ENCODE measurements around the gene TXNRD1.
"Not testable (repeated sequence)": the region's sequence is repeated elsewhere in the genome, so short reads cannot be mapped to it uniquely, and the experiment has no call there.

The TXNRD1 gene

GRCh38 chr12:104197264-104197663 lies 18.3 kb upstream of the TXNRD1 start:
- DNase-seq, result no peak

GRCh38 chr12:104199964-104200363 lies 15.6 kb upstream of the TXNRD1 start:
- DNase-seq, result no peak

DNA sequence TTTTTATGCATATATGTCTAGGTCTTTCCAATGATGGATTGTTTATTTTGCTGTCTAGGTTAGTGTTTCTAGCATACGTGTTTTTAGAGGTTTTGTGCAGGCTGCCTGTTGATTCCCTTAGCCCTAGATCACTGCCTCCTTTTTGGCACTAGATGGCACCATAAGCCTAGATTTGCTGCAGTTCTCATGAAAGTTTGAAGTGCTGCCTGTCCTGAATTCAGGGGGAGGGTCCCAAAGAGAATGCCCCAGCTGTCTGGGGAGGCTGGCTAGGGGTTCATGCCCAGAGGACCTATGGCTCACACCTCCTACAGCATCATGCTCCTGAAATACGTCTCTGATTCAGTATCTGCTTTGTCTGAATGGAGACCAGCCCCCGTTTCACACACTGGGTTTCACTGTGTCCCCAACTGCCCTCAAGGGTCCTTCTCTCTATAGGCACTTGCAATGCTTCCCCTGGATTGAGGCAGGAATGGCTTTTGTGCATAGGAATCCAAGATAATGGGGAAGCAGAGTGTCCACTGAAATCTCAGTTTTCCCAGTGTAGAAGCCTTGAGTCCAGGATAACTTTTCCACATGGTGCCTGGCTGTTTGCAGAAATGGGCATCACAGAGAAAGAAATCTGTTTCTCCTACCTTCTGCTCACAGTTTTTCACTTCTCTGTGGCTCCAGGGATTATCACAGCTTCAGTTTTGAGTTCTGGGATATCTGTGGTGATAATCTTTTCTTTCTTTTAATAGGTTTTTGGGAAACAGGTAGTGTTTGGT lies 14.2 kb upstream of the TXNRD1 start:
- peak; percentile 42 for DNase-seq

GRCh38 chr12:104204690-104205480 lies 10.7 kb upstream of the TXNRD1 start:
- DNase-seq, result no peak

DNA sequence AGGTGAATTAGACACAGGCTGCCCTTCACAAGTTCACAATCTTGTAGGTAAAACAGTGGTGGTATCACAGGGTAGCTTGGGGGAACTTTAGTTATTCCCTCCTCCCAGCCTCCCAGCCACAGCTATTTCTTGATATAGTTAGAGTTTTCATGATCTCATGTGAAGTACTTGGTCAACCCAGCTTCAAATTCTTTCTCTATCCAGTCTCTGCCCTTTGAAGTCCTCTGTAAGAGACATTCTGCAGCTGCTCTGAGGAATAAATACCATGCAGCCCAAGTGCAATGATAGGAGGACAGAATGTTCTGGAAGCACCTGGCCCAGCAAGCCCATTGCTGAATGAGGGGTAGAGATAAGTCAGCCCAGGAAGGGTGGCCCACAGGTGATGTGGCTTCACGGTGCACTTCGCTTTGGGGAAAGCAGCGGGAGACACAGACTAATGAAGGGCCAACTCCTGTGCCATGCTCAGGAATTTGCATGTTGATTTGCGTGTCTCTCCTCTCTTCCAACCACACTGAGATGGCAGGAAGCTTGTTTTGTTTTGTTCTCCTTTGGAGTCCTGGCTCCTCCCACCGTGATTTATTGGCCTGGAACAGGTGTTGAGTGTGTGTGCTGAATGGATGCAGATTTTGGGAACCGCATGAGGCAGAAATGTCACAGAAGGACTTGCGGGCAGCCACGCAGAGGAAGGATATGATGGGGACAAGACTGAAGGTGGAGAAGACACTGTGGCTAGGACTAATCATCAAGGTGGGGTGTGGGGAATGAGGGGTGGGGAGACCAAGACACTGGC lies 8.0 kb upstream of the TXNRD1 start:
- DNase-seq, result no peak

DNA sequence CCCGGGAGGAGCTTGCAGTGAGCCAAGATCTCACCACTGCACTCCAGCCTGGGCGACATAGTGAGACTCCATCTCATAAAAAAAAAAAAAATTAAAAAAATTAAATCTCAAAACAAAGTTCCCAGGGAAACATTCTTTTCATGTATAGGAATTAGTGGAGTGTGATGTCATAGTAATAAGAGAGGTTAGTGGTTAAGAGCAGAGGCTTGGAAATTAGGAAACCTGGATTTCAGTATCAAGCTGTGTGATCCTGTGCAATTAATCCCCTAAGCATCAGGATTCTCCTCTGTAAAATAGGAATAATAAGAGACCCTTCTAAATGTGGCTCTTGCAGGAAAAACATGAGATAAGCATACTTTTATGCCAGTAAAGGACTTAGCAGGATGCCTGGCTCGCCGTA lies 3.1 kb upstream of the TXNRD1 start:
- DNase-seq, result no peak

DNA sequence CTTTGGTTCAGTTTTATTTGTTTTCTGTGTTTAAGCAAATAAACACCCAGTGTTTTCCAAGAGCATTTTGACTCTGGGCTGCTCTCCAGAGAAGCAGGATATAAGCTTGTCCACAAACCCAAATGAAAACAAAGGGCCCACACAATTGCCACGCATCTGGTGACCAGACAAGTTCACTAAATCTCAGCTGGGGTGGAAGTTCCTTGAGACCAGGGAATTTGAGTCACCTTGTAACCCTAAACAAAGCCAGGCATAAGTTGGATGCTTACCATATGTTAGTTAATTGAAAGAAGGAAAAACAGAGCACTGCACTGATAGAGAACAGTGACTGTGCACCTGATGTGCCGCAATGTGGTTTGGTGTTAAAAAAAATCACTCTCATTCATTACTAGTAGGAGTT lies 1.6 kb upstream of the TXNRD1 start:
- DNase-seq, result no peak

- no peak for DNase-seq
Measured at GRCh38 chr12:104216521-104216924, 944 bp downstream of the TXNRD1 start.

DNA sequence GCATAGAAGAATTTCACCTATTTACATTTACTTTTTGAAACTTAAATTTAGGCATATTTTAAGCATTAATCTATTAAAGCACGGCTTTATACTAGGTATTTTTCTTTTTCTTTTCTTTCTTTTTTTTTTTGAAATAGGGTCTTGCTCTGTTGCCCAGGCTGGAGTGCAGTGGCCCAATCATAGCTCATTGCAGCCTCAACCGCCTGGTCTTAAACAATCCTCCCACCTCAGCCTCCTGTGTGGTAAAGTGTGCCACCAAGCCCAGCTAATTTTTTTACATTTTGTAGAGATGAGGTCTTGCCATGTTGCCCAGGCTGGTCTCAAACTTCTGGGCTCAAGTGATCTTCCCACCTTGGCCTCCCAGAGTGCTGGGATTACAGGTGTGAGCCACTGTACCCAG lies 2.9 kb downstream of the TXNRD1 start:
- not testable (repeated sequence) for DNase-seq

GRCh38 chr12:104218935-104219334 lies 3.4 kb downstream of the TXNRD1 start:
- no peak for DNase-seq

DNA sequence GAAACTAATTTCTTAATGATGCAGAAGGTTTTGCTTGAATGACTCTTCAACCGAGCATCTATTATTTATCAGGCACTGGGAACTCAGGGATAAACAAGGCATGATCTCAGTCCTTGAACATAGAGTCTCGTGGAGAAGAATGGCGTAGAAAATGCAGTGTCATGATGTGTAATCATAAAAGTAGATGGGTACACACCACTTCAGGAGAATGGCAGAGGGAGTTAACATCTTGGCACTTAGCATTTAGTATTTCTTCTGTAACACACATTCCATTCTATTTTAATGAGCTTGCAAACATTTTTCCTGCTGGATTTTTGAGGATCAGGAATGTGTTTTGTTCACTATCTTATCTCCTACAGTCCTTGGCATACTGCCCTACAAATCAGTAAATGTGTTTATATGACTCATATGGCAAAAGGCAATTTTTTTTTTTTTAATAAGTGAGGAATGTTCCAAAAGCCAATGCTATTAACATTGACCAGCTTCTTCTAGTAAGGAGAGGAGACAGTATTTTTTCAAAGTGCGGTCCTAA lies 3.8 kb downstream of the TXNRD1 start:
- DNase-seq, result no peak

DNA sequence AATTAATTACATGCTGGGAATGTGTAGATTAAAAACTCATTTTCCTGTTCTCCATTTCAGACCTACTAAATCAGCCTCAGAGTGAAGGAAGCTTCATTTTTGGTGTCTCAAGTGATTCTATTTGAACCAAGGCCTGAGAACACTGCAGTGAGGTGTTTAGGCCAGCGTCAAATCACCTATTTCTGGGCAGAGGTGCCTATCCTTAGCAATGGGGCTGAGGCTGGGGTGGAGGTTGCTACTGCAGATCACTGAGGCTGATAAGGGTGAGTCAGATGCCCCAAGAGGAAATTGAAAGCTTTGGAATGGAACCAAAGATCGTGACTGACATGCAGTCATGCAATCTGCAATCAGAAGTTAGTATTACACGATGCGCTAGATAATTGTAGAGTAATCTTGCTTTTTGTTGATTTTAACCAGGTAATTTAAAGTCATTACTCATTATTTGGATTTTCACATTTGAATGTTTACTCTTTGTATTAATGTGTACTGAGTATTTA lies 4.4 kb downstream of the TXNRD1 start:
- peak; percentile 1 for DNase-seq

DNA sequence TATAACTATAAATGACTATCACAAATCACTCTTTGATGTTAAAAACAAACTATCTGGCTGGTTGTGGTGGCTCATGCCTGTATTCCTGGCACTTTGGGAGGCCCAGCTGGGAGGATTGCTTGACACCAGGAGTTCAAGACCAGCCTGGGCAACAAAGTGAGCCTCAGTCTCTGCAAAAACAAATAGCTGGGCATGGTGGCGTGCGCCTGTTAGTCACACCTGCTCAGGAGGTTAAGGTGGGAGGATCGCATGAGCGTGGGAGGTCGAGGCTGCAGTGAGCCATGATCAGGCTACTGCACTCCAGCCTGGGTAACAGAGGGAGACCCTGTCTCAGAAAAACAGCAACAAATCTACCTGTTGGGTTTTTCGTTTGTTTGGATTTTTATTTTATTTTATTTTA lies 5.4 kb downstream of the TXNRD1 start:
- no peak for DNase-seq

GRCh38 chr12:104222976-104223375 lies 7.4 kb downstream of the TXNRD1 start:
- no peak for DNase-seq

- DNase-seq, result no peak
Measured at GRCh38 chr12:104223712-104224111, 8.1 kb downstream of the TXNRD1 start.

DNA sequence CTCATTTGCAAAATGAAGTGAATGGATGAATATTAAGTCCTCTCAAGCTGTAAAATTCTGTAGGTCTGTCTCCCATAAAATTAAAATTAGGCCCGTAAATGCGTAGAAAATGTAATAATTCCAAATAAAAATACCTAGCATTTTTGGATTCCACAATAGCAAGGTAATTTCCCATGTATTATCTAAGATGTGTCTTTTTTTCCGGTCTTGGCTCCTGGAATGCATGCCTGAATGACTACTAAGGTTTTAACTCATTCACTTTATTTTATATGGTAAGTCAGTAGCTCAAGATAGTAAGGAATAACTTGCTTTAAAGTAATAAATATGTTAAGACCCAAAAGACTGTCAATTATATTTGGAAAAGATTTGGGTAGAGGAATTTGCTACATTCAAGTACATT lies 11.1 kb downstream of the TXNRD1 start:
- no peak for DNase-seq

DNA sequence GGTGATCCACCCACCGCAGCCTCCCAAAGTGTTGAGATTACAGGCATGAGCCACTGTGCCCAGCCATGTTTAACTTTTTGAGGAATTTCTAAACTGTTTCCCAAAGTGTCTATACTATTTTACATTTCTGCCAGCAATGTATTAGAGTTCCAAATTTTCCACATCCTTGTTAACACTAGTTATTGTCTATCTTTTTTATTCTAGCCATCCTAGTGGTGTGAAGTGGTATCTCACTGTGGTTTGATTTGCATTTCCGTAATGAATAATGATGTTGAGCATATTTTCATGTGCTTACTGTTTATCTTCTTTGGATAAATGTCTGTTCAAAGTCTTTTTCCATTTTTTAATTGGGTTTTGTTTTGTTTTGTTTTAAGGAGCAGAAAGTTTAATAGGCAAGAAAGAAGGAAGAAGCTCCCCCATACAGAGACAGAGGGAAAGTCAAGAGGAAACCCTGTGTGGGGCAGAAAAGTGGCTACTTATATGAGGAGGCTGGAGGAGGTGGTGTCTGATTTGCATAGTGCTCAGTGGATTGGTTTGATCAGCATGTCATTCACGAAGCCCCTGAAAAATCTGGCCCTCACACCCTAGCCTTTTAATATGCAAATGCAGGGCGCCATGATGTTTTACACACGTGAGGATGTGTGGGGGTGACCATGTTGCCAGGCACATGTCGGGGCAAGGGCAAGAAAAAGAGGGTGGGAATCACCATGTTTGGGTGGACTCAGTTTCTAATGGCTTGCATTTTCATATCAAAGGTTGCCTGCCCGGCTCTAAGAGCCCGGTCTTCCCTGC lies 14.9 kb downstream of the TXNRD1 start:
- DNase-seq, result no peak

- DNase-seq, result no peak
Measured at GRCh38 chr12:104232609-104233280, 17.2 kb downstream of the TXNRD1 start.

DNA sequence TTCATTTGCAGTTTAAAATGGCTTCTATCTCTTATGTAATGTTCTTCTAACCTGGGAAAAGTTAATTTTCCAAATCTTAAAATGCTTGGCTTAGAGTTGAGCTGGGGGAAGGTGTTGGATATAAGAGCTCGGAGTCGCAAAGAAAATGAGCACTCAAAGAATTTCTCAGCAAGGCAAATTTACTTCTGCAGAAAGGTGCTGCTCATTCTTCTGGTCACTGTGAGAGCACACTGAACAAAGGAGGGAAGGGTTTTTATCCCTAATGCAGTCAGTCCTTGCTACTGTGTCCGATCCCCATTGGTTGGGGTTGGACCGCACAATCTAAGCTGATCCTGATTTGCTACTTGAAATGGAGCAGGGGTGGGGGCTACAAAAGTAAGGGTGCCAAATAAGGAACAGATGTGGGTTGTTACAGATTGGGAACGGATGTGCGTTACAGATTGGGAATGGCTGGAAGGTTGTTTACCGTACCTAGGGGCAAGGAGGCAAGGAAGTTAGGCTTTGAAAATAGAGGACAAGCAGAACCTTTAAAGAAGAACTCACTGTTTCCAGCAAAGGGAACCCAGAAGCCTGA lies 19.4 kb downstream of the TXNRD1 start:
- no peak for DNase-seq

DNA sequence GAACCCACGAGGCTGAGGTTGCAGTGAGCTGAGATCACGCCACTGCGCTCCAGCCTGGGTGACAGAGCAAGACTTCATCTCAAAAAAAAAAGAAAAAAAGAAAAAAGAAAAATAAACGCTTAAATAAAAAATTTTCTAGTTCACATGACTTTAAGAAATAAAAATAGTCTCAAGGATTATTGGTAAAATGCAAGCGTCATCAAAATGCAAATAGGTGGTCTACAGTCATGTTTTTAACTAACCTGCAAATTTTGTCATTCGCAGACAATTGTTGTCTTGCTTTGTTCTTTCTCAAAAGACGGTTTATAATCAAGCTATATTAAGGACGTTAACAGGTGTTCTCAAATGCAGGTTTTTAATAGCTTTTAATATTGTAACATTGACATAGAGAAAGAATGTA lies 22.4 kb downstream of the TXNRD1 start:
- DNase-seq, result no peak

GRCh38 chr12:104242546-104243206 lies 27.1 kb downstream of the TXNRD1 start:
- DNase-seq, result no peak
